Fibroblast of the aortic adventitia (primary cell): ENCODE measurements around the gene RNF25. TPM values are rescaled to one million over a fixed set of nuclear protein-coding genes. Genes with fewer than 3 reads are reported as not detected.
A peak's percentile ranks its signal among the peaks of the same experiment; 100 is the strongest.
"Not testable (repeated sequence)": the region's sequence is repeated elsewhere in the genome, so short reads cannot be mapped to it uniquely, and the experiment has no call there.

Source experiments
- DNase-seq: peaks from one replicate; pipeline ENCODE4 v3.0.0-alpha.2; 2010; ENCODE audit warnings: low read depth
- H3K4me3 ChIP-seq: 2 replicates; pipeline ENCODE4 v1.5.1; 2011; ENCODE audit warnings: low read depth, mild to moderate bottlenecking, control low read depth, low read length, moderate library complexity
- CTCF ChIP-seq: IDR thresholded peaks from 2 replicates; pipeline ENCODE4 v1.5.1; 2011; ENCODE audit warnings: mild to moderate bottlenecking, low read length, control low read depth, inconsistent platforms; ENCODE audit not compliant: insufficient read depth
- total RNA-seq: library from RNA; depleted of rRNA; stranded (reverse); fragments of >200 nt; gene quantifications from 2 replicates; pipeline ENCODE4 v1.2.3, GENCODE V29; 2012; ENCODE audit warnings: low replicate concordance

Gene RNF25
- total RNA-seq, 1 donor, result 26.2 TPM

GRCh38 chr2:218703341-218703740, 31.5 kb upstream of the RNF25 start:
- DNase-seq, result no peak
- H3K4me3 ChIP-seq, result no peak overlapping the region
- TF ChIP-seq CTCF, result no peak

GRCh38 chr2:218701806-218702205, 30.0 kb upstream of the RNF25 start:
- no peak overlapping the region for H3K4me3 ChIP-seq
- DNase-seq, result peak; percentile 59
- TF ChIP-seq CTCF, result no peak

DNA sequence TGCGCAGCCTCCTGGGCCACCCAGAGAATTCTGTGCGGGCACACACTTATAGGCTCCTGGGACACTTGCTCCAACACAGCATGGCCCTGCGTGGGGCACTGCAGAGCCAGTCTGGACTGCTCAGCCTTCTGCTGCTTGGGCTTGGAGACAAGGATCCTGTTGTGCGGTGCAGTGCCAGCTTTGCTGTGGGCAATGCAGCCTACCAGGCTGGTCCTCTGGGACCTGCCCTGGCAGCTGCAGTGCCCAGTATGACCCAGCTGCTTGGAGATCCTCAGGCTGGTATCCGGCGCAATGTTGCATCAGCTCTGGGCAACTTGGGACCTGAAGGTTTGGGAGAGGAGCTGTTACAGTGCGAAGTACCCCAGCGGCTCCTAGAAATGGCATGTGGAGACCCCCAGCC, 27.1 kb upstream of the RNF25 start:
- DNase-seq, result no peak
- TF ChIP-seq CTCF, result no peak
- H3K4me3 ChIP-seq, result no peak overlapping the region

GRCh38 chr2:218694405-218695145, 22.8 kb upstream of the RNF25 start:
- DNase-seq, result no peak
- TF ChIP-seq CTCF, result no peak
- no peak overlapping the region for H3K4me3 ChIP-seq

GRCh38 chr2:218691234-218691633, 19.4 kb upstream of the RNF25 start:
- peak; percentile 82 for DNase-seq
- TF ChIP-seq CTCF, result no peak
- H3K4me3 ChIP-seq, result no peak overlapping the region

DNA sequence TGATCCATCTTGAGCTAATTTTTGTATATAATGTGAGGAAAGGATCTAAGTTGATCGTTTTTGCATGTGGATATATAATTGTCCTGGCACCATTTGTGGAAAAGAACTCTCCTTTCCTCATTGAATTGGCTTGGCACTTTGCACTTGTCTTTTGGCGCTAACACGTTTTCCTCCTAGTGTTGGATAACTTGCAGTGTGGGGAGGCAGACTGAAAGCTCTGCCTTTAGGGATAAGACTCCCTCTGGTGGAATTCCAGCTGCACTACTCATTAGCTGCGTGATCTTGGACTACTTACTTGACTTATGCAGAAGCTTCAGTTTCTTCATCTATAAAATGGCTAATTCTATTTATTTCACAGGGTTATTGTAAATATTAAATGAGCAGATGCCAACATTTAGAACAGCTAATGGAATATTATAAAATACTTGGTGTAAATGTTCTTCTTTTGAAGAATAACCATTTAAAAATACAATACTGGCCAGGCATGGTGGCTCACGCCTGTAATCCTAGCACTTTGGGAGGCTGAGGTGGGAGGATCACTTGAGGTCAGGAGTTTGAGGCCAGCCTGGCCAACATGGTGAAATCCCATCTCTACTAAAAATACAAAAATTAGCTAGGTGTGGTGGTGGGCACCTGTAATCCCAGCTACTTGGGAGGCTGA, 15.7 kb upstream of the RNF25 start:
- DNase-seq, result peak; percentile 89
- not testable (repeated sequence) for H3K4me3 ChIP-seq
- TF ChIP-seq CTCF, result peak; percentile 95
